Panc1 (cell line): ENCODE measurements around the gene FCRL4. TPM values are rescaled to one million over a fixed set of nuclear protein-coding genes. Genes with fewer than 3 reads are reported as not detected.

ENCODE experiments used
- ATAC-seq: fragments of 200-7000 bp; cut with Tn5 transposase; 2 replicates; pipeline ENCODE4 v1.9.1; 2020; ENCODE audit warnings: mild to moderate bottlenecking, moderate library complexity
- Bru-seq: library from RNA; stranded (reverse); fragments of 400-500 nt; gene quantifications from one replicate; lab custom pipeline; 2021; lab: Mats Ljungman, UMichigan
- BruChase-seq, 2 experiments: library from RNA; stranded (reverse); fragments of 400-500 nt; gene quantifications; one replicate each; lab custom pipeline; 2021; lab: Mats Ljungman, UMichigan
- BruUV-seq: library from RNA; stranded (reverse); fragments of 400-500 nt; replicated peaks from 2 replicates; lab custom pipeline; 2021; lab: Mats Ljungman, UMichigan
- CTCF ChIA-PET: fragments of 300-600 bp; sonication (Branson Sonifier 250); formaldehyde crosslinking; loops from one replicate; lab custom pipeline; 2022; ENCODE audit warnings: antibody characterized with exemption; lab: Charles Lee
- POLR2A ChIA-PET: fragments of 300-600 bp; sonication (Branson Sonifier 250); formaldehyde crosslinking; loops from one replicate; lab custom pipeline; 2022; ENCODE audit warnings: antibody characterized with exemption; lab: Charles Lee
- DNase-seq: peaks from one replicate; pipeline ENCODE4 v3.0.0-alpha.2; 2010; ENCODE audit warnings: low read depth, low spot score
- H3K27ac ChIP-seq: 2 replicates; pipeline ENCODE4 v1.5.1; 2011; ENCODE audit warnings: mild to moderate bottlenecking, low read length, inconsistent platforms
- H3K27me3 ChIP-seq: fragments of 200-500 bp; sonication (Bioruptor generic); 2 replicates; pipeline ENCODE4 v1.6.0; 2014; ENCODE audit warnings: low read length, inconsistent platforms; ENCODE audit not compliant: control insufficient read depth, insufficient read depth
- H3K36me3 ChIP-seq: fragments of 200-500 bp; sonication (Bioruptor generic); 2 replicates; pipeline ENCODE4 v1.5.1; 2014; ENCODE audit warnings: inconsistent platforms, mild to moderate bottlenecking, low read length, moderate library complexity; ENCODE audit not compliant: control insufficient read depth, insufficient read depth
- H3K4me1 ChIP-seq: 2 replicates; pipeline ENCODE4 v1.5.1; 2011; ENCODE audit warnings: inconsistent platforms, mild to moderate bottlenecking, low read length, moderate library complexity; ENCODE audit not compliant: control insufficient read depth, insufficient read depth
- H3K4me3 ChIP-seq, 2 experiments: 2 replicates each; pipeline ENCODE4 v1.5.1; 2011 to 2012; ENCODE audit warnings: low read depth in 2 of 2, low read length in 2 of 2, mild to moderate bottlenecking in 2 of 2, inconsistent platforms in 1 of 2, moderate library complexity in 1 of 2
- H3K9me3 ChIP-seq: fragments of 200-500 bp; sonication (Bioruptor generic); 2 replicates; pipeline ENCODE4 v1.5.1; 2014; ENCODE audit warnings: low read depth, mild to moderate bottlenecking, inconsistent platforms, low read length, moderate library complexity; ENCODE audit not compliant: control insufficient read depth, insufficient read depth
- POLR2AphosphoS5 ChIP-seq: IDR thresholded peaks from 2 replicates; pipeline ENCODE4 v1.6.1; 2012; ENCODE audit warnings: mild to moderate bottlenecking, low read depth, low read length, moderate library complexity
- SIN3A ChIP-seq: IDR thresholded peaks from 2 replicates; pipeline ENCODE4 v1.6.1; 2012; ENCODE audit warnings: low read depth, mild to moderate bottlenecking, low read length, moderate library complexity, borderline replicate concordance; ENCODE audit not compliant: insufficient read depth
- TCF7L2 ChIP-seq: IDR thresholded peaks from 2 replicates; pipeline ENCODE4 v1.6.1; 2011; ENCODE audit warnings: mild to moderate bottlenecking, low read depth, low read length, inconsistent platforms
- in situ Hi-C: cut with HindIII; loops from 2 replicates; pipeline ENCODE4 v1.10.0; 2016; ENCODE audit warnings: low sequenced_read_pairs, low pct_unique_long_range_greater_than_20kb
- intact Hi-C: fragments of 100-400 bp; cut with micrococcal nuclease; formaldehyde crosslinking; loops from one replicate; pipeline ENCODE4 v1.10.0; 2022; ENCODE audit not compliant: unreplicated experiment
- long read RNA-seq: library from polyadenylated mRNA; unstranded; transcript quantifications from one replicate; pipeline ENCODE4 v2.0.0, GENCODE V29; 2021; ENCODE audit not compliant: unreplicated experiment
- polyA plus RNA-seq: library from polyadenylated mRNA; unstranded; fragments of >200 nt; gene quantifications from one replicate; pipeline ENCODE4 v1.2.1, GENCODE V29; 2012; ENCODE audit warnings: missing spikeins; ENCODE audit not compliant: insufficient read length
- total RNA-seq: library from RNA; stranded (reverse); gene quantifications from one replicate; pipeline ENCODE4 v1.2.1, GENCODE V29; 2021; ENCODE audit not compliant: unreplicated experiment
- TF ChIP-seq, protein P1 (sequence below), 2 experiments: IDR thresholded peaks; 2 replicates each; pipeline ENCODE4 v1.6.1; 2011 to 2012; ENCODE audit warnings: low read depth in 2 of 2, control low read depth in 1 of 2, low read length in 1 of 2, mild to moderate bottlenecking in 1 of 2, moderate library complexity in 1 of 2; ENCODE audit not compliant: insufficient read depth in 1 of 2
- TF ChIP-seq, protein P2 (sequence below): fragments of 450-650 bp; IDR thresholded peaks from 2 replicates; pipeline ENCODE4 v1.5.1; 2017; ENCODE audit warnings: mild to moderate bottlenecking

FCRL4 gene
- total RNA-seq (not detected), Bru-seq, nascent RNA (not detected), BruChase-seq, experiment 1, labeled RNA remaining after a 2-hour chase (not detected), BruChase-seq, experiment 2, labeled RNA remaining after a 6-hour chase (not detected)
- polyA plus RNA-seq, result not detected
- long read RNA-seq, result 0 reads

DNA sequence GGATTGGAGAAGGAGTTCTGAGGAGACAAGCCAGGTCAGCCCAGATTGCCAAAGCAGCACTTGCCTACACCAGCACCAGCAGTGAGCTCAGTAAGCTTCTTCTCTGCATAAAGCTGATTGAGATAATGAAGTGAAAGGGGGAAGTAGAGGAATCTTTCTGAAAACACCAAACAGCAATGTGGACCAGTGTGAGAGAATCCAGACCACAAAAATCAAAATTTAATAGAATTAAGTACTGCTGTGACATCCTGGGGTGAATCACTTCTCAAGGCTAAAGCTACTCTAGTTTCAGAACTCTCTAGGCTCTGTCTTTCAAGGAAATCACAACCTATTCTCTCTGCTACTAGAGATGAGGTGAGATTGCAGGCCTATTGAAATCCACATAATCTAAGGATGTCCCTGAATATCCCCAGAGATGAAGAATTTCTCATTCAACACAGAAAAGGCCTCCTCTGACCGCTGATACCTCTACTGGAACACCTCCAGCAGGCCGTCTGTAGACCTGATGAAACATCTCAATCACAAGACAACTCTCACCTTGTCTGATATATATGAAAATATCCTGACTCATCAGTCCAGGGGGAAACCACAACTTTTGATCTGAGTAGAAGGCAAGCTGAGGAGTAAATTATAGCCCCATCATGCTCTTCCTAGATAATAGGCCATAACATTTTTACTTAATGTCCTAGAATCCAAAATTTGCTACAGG is at the start of gene FCRL4:
Gene FCRL4 (minus strand): TSS at position 127 of the 709 bp plus-strand sequence. CDS start 141 bp downstream, outside the sequence.
- no peaks in the 10 kb centered on the region for H3K9me3 ChIP-seq
- no peak within 1 kb of the TSS for H3K27ac ChIP-seq
- no peak within 1 kb of the TSS for H3K4me3 ChIP-seq
- no peaks in the 10 kb centered on the region for H3K4me1 ChIP-seq
- in situ Hi-C loops, result no loop called here
- BruUV-seq, result no TSS peak
- intact Hi-C loops, result no loop called here
- H3K27me3 ChIP-seq, result no peaks in the 10 kb centered on the region; the same call in none of the 2 replicates
- TF ChIP-seq POLR2AphosphoS5, result no peak
- TF ChIP-seq, protein P1, sequence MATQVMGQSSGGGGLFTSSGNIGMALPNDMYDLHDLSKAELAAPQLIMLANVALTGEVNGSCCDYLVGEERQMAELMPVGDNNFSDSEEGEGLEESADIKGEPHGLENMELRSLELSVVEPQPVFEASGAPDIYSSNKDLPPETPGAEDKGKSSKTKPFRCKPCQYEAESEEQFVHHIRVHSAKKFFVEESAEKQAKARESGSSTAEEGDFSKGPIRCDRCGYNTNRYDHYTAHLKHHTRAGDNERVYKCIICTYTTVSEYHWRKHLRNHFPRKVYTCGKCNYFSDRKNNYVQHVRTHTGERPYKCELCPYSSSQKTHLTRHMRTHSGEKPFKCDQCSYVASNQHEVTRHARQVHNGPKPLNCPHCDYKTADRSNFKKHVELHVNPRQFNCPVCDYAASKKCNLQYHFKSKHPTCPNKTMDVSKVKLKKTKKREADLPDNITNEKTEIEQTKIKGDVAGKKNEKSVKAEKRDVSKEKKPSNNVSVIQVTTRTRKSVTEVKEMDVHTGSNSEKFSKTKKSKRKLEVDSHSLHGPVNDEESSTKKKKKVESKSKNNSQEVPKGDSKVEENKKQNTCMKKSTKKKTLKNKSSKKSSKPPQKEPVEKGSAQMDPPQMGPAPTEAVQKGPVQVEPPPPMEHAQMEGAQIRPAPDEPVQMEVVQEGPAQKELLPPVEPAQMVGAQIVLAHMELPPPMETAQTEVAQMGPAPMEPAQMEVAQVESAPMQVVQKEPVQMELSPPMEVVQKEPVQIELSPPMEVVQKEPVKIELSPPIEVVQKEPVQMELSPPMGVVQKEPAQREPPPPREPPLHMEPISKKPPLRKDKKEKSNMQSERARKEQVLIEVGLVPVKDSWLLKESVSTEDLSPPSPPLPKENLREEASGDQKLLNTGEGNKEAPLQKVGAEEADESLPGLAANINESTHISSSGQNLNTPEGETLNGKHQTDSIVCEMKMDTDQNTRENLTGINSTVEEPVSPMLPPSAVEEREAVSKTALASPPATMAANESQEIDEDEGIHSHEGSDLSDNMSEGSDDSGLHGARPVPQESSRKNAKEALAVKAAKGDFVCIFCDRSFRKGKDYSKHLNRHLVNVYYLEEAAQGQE (IDR thresholded peaks at IDR 0.05; ENCODE audit: insufficient read depth in 1 of 2, low read depth in 2 of 2, low read length in 1 of 2), result no peak
- TF ChIP-seq SIN3A, result no peak
- no peak for TF ChIP-seq TCF7L2
- TF ChIP-seq, protein P2, sequence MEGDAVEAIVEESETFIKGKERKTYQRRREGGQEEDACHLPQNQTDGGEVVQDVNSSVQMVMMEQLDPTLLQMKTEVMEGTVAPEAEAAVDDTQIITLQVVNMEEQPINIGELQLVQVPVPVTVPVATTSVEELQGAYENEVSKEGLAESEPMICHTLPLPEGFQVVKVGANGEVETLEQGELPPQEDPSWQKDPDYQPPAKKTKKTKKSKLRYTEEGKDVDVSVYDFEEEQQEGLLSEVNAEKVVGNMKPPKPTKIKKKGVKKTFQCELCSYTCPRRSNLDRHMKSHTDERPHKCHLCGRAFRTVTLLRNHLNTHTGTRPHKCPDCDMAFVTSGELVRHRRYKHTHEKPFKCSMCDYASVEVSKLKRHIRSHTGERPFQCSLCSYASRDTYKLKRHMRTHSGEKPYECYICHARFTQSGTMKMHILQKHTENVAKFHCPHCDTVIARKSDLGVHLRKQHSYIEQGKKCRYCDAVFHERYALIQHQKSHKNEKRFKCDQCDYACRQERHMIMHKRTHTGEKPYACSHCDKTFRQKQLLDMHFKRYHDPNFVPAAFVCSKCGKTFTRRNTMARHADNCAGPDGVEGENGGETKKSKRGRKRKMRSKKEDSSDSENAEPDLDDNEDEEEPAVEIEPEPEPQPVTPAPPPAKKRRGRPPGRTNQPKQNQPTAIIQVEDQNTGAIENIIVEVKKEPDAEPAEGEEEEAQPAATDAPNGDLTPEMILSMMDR, result no peak
- DNase-seq (no peak), ATAC-seq (no peak)
- no peaks in the 10 kb centered on the region for H3K36me3 ChIP-seq
- CTCF ChIA-PET, result no interaction called here
- POLR2A ChIA-PET, result no interaction called here

DNA sequence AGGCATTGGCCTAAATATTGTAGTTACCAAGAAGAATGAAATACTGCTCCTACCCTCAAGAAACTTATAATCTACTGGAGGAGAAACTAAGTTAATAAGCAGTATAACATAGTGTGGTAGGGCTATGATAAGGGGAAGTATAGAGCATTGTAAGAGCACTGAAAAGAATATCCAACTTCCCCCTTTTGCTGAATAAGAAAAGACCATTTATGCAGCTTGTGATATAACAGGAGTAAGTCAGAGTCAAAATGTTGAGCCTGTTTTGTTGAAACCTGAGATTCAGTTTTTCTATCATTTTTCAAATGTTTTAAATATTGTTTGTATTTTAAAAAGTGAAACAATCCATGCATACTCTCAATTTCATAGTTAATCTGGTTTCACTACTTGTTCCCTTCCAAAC is 48.3 kb upstream of the FCRL4 start:
- Histone ChIP-seq H3K4me1 (no peaks in the 10 kb centered on the region), H3K27ac (no peak overlapping the region), H3K36me3 (no peaks in the 10 kb centered on the region), H3K27me3 (no peaks in the 10 kb centered on the region), H3K4me3 (no peak overlapping the region), H3K9me3 (no peaks in the 10 kb centered on the region)
- DNase-seq (no peak), ATAC-seq (no peak)
- POLR2A ChIA-PET, result no interaction called here
- no TSS peak for BruUV-seq
- in situ Hi-C loops, result no loop called here
- CTCF ChIA-PET, result no interaction called here
- intact Hi-C loops, result no loop called here
- TF ChIP-seq POLR2AphosphoS5, result no peak
- TF ChIP-seq SIN3A, result no peak
- TF ChIP-seq, protein P2, result no peak
